D341Med (cell line): ENCODE results near the gene COL6A2.

ENCODE experiments used
- DNase-seq: peaks from one replicate; pipeline ENCODE4 v3.0.0; 2012; ENCODE audit warnings: low spot score

Gene COL6A2

GRCh38 chr21:46097336-46098293 is at the start of gene COL6A2:
COL6A2 (plus strand) TSS chr21:46098112.
- DNase-seq, result peak; percentile 89

GRCh38 chr21:46048926-46049889 is 48.7 kb upstream of the COL6A2 start:
- DNase-seq, result no peak

GRCh38 chr21:46049890-46050667 is 47.8 kb upstream of the COL6A2 start:
- DNase-seq, result no peak

GRCh38 chr21:46050668-46051378 is 47.1 kb upstream of the COL6A2 start:
- no peak for DNase-seq

- no peak for DNase-seq
Measured at GRCh38 chr21:46051379-46051770, 46.5 kb upstream of the COL6A2 start.

- no peak for DNase-seq
Measured at GRCh38 chr21:46051821-46052675, 45.9 kb upstream of the COL6A2 start.

- no peak for DNase-seq
Measured at GRCh38 chr21:46052703-46053651, 44.9 kb upstream of the COL6A2 start.

GRCh38 chr21:46054031-46054430 is 43.9 kb upstream of the COL6A2 start:
- no peak for DNase-seq

GRCh38 chr21:46054451-46054881 is 43.4 kb upstream of the COL6A2 start:
- no peak for DNase-seq

- peak; percentile 20 for DNase-seq
Measured at GRCh38 chr21:46055863-46056281, 42.0 kb upstream of the COL6A2 start.

- peak; percentile 22 for DNase-seq
Measured at GRCh38 chr21:46056450-46056903, 41.4 kb upstream of the COL6A2 start.

- no peak for DNase-seq
Measured at GRCh38 chr21:46057111-46057709, 40.7 kb upstream of the COL6A2 start.

- peak; percentile 15 for DNase-seq
Measured at GRCh38 chr21:46057710-46058241, 40.1 kb upstream of the COL6A2 start.

- peak; percentile 5 for DNase-seq
Measured at GRCh38 chr21:46058431-46059145, 39.3 kb upstream of the COL6A2 start.

- no peak for DNase-seq
Measured at GRCh38 chr21:46059195-46059594, 38.7 kb upstream of the COL6A2 start.

GRCh38 chr21:46059711-46060455 is 38.0 kb upstream of the COL6A2 start:
- peak; percentile 3 for DNase-seq

- no peak for DNase-seq
Measured at GRCh38 chr21:46060596-46061061, 37.3 kb upstream of the COL6A2 start.
